ENCODE results near the gene TRIP12.

DNA sequence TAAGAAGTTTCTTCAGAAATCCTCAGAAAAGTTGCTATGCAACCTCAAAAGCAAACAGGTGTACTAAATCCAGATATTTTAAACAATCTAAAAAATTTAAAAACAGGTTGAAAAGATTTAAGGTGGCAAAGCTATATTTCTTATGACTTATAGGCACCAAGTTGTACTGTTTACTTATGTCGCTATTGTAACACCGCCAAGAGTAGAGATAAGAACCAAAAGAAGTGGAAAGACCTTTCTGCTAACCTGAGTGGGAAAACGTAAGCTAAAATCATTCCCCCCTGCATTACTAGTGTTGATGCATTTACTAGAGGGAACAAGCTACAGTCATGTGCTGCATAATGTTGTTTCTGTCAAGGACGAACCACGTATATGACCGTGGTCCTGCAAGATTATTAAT lies 83.1 kb downstream of the TRIP12 start:
- TF ChIP-seq CTCF (conservative IDR thresholded peaks at IDR 0.05; ENCODE audit: low read length) (no peak), EZH2phosphoT487 (IDR thresholded peaks at IDR 0.05; ENCODE audit: borderline replicate concordance) (no peak)

Data from Loucy (cell line).